BLaER1 treated with 17β-estradiol and CSF1 and Interleukin-3, amounts not matched to agents 10 nM and 100 nM (cell line): ENCODE measurements around the gene SPRYD3.

ENCODE experiments used
- H3K27ac ChIP-seq, 11 experiments: shearing (Covaris generic); formaldehyde crosslinking; 2 replicates each; pipeline ENCODE4 v1.8.1; 2022
- H3K27me3 ChIP-seq, 11 experiments: shearing (Covaris generic); formaldehyde crosslinking; 2 replicates each; pipeline ENCODE4 v1.8.1; 2022
- H3K36me3 ChIP-seq, 11 experiments: shearing (Covaris generic); formaldehyde crosslinking; 2 replicates each; pipeline ENCODE4 v1.8.1; 2022
- H3K4me1 ChIP-seq, 10 experiments: shearing (Covaris generic); formaldehyde crosslinking; 2 replicates each; pipeline ENCODE4 v1.8.1; 2022
- H3K4me2 ChIP-seq, 11 experiments: shearing (Covaris generic); formaldehyde crosslinking; 2 replicates each; pipeline ENCODE4 v1.8.1; 2022
- H3K4me3 ChIP-seq, 10 experiments: shearing (Covaris generic); formaldehyde crosslinking; 2 replicates each; pipeline ENCODE4 v1.8.1; 2022
- H3K9ac ChIP-seq, 11 experiments: shearing (Covaris generic); formaldehyde crosslinking; 2 replicates each; pipeline ENCODE4 v1.8.1; 2022
- H3K9me3 ChIP-seq, 11 experiments: shearing (Covaris generic); formaldehyde crosslinking; replicated peaks in 1 of 11; 2 replicates each; pipeline ENCODE4 v1.8.1; 2022
- H4K20me1 ChIP-seq, 11 experiments: shearing (Covaris generic); formaldehyde crosslinking; 2 replicates each; pipeline ENCODE4 v1.8.1; 2022
- Cebpa-rat ChIP-seq, 11 experiments: shearing (Covaris generic); IDR thresholded peaks; 2 replicates each; pipeline ENCODE4 v1.8.1; 2022

The SPRYD3 gene

DNA sequence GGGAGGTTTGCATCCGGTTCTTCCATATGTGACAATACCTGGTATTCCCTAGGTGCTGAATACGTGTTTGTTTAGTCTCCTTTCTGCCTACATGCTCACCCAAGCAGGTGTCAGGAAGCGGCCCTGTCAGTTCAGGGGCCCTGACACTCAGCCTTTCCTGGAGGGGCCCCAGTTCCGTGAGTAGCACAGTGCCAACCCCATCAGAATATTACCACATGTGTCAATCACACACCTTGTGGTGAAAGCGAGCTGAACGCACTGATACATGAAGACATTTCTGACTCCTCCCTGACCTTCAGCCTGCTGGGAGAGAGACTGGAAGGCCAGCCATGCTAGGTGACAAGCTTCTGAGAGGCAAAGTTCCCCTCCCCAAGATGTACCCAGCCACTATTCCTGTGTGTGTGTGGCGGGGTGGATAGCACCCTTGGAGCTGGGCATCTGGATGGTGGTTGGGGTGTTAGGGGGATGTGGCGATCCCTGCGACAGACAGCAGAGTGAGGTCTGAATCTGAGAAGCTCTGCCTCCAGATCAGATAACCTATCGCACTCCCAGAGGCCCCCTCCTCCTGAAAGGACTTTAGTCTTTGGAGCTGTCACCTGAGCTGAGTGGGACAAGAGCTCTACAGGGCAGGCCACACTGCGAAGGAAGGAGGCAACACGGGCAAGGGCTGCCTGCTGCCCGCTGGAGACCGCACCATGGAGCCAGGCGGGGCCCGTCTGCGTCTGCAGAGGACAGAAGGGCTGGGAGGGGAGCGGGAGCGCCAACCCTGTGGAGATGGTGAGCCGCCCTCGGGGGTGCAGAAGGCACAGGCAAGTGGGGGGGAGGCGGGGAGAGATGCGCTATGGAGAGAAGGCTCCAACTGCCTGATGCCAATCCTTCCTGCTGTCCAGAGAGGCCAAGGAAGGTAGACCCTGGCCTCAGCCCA lies 24.0 kb upstream of the SPRYD3 start, which contains the start of gene SOAT2:
TSS of gene SOAT2 (plus strand) at position 604 of the 925 bp plus-strand sequence. CDS start at position 696, 92 bp downstream.
- H3K4me2 ChIP-seq = peak within 1 kb of the TSS; percentile 39 to 89 (median 72)

DNA sequence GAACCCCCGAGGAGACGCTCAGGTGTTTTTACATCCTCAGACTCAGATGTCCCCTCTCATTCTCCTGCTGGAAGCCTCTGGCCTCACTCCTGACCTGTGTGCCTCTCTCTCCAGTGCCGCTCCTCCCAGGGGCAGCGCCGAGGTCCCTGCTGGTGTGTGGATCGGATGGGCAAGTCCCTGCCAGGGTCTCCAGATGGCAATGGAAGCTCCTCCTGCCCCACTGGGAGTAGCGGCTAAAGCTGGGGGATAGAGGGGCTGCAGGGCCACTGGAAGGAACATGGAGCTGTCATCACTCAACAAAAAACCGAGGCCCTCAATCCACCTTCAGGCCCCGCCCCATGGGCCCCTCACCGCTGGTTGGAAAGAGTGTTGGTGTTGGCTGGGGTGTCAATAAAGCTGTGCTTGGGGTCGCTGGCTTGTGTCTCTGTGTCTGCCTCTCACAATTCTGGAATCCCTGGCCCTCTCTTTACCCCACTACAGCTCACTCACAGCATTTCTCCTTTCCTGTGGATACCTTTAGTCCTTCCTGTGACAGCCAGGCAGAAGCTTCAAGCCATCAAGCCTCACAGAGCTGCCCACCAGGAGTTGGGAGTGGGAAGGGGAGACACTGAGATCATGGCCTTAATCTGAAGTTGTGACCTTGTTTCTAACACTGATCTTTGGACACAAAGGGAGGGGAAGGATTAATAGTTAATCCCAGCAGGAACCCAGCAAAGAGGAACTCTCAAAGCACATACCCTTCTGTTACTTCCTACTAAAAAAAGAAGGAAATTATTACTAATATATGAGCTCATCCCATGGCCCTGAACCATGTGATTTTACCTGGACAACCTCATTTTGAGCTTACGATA lies 23.0 kb upstream of the SPRYD3 start:
- Histone ChIP-seq H3K27ac (peak overlapping the region in 7 of 11 experiments; percentile 28 to 76 (median 51); a peak in 11 of 22 replicates), H3K27me3 (peaks cover 0 to 7% (median 5%) of the 10 kb centered on the region in 11 experiments; a peak in 17 of 22 replicates), H3K9ac (peak overlapping the region in 4 of 11 experiments; percentile 4 to 39 (median 28); a peak in 5 of 22 replicates), H4K20me1 (no peaks in the 10 kb centered on the region; a peak in 1 of 22 replicates), H3K36me3 (no peaks in the 10 kb centered on the region), H3K4me1 (peaks cover 45 to 77% (median 54%) of the 10 kb centered on the region in 10 experiments), H3K4me2 (peak overlapping the region; percentile 39 to 89 (median 72); a peak in 21 of 22 replicates), H3K9me3 (no peaks in the 10 kb centered on the region), H3K4me3 (no peak overlapping the region)
- no peak for TF ChIP-seq Cebpa-rat (IDR thresholded peaks at IDR 0.05)

More for the DNA sequence above, 24.0 kb upstream of the SPRYD3 start, which contains the start of gene SOAT2:
- Histone ChIP-seq H4K20me1 (no peaks in the 10 kb centered on the region; a peak in 1 of 22 replicates), H3K27me3 (no peaks in the 10 kb centered on the region), H3K9me3 (no peaks in the 10 kb centered on the region), H3K4me3 (no peak within 1 kb of the TSS; a peak in 1 of 20 replicates), H3K36me3 (no peaks in the 10 kb centered on the region), H3K27ac (peak within 1 kb of the TSS in 10 of 11 experiments; percentile 12 to 76 (median 51); a peak in 16 of 22 replicates), H3K9ac (peak within 1 kb of the TSS in 8 of 11 experiments; percentile 8 to 56 (median 32); a peak in 9 of 22 replicates), H3K4me1 (peaks cover 37 to 67% (median 45%) of the 10 kb centered on the region in 10 experiments)
- no peak for TF ChIP-seq Cebpa-rat (IDR thresholded peaks at IDR 0.05)

DNA sequence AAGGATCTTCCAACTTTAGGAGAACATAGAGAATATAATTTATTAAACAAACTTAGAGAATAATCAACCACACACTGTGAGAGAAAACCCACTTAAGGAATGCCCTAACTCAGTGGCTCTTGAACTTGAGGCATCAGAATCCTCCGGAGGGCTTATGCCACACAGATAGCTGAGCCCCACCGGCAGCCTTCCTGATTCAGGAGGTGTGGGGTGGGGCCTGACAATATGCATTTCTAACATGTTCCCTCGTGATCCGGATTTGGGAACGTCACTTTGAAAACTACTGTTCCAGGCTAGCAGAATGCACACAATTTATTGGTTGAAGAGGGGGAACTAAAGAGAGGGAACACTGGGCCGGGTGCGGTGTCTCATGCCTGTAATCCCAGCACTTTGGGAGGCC lies 22.1 kb upstream of the SPRYD3 start:
- no peak overlapping the region for H3K4me2 ChIP-seq
- no peaks in the 10 kb centered on the region for H3K36me3 ChIP-seq

DNA sequence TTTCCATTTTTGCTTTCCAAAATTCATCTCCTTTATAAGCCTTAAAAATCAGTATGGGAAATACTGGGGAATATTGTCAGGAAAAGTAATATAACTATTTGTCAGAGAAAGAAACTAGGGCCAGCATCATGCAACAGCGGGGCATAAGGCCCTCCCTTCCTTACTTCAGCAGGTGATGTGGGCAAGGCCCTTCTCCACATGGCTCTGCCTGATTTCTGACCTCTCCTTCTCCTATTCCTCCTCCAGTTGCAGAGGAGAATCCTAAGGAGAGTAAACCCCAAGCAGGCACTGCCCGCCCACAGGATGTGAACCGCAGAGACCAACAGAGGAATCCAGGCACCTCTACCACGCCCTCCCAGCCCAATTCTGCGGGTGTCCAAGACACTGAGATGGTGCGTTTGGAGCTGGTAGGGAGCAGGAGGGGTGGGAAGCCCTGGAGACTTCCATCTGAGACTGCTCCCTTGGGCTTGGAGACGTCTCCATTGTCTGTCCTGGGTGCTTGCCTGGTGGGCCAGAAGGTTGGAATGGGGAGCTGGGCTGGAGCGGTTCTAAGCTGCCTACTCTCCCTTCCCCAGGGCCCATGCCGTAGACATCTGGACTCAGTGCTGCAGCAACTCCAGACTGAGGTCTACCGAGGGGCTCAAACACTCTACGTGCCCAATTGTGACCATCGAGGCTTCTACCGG lies 21.4 kb upstream of the SPRYD3 start:
- H3K36me3 ChIP-seq = no peaks in the 10 kb centered on the region
- H3K4me1 ChIP-seq = peaks cover 49 to 92% (median 63%) of the 10 kb centered on the region in 10 experiments
- H3K27me3 ChIP-seq = peaks cover 0 to 22% (median 20%) of the 10 kb centered on the region in 11 experiments; a peak in 17 of 22 replicates
- no peak overlapping the region for H3K27ac ChIP-seq
- H4K20me1 ChIP-seq = no peaks in the 10 kb centered on the region; a peak in 1 of 22 replicates
- no peak overlapping the region for H3K4me3 ChIP-seq
- H3K4me2 ChIP-seq = peak overlapping the region in 3 of 11 experiments; percentile 6 to 18 (median 9); a peak in 1 of 22 replicates
- no peak overlapping the region for H3K9ac ChIP-seq
- TF ChIP-seq Cebpa-rat (IDR thresholded peaks at IDR 0.05) = no peak
- H3K9me3 ChIP-seq = no peaks in the 10 kb centered on the region

More for the DNA sequence above, 22.1 kb upstream of the SPRYD3 start:
- Histone ChIP-seq H3K4me1 (peaks cover 49 to 86% (median 61%) of the 10 kb centered on the region in 10 experiments), H3K27me3 (peaks cover 0 to 16% (median 14%) of the 10 kb centered on the region in 11 experiments; a peak in 17 of 22 replicates), H3K9me3 (no peaks in the 10 kb centered on the region), H3K4me3 (no peak overlapping the region), H4K20me1 (no peaks in the 10 kb centered on the region; a peak in 1 of 22 replicates), H3K27ac (no peak overlapping the region), H3K9ac (no peak overlapping the region)
- no peak for TF ChIP-seq Cebpa-rat (IDR thresholded peaks at IDR 0.05)

DNA sequence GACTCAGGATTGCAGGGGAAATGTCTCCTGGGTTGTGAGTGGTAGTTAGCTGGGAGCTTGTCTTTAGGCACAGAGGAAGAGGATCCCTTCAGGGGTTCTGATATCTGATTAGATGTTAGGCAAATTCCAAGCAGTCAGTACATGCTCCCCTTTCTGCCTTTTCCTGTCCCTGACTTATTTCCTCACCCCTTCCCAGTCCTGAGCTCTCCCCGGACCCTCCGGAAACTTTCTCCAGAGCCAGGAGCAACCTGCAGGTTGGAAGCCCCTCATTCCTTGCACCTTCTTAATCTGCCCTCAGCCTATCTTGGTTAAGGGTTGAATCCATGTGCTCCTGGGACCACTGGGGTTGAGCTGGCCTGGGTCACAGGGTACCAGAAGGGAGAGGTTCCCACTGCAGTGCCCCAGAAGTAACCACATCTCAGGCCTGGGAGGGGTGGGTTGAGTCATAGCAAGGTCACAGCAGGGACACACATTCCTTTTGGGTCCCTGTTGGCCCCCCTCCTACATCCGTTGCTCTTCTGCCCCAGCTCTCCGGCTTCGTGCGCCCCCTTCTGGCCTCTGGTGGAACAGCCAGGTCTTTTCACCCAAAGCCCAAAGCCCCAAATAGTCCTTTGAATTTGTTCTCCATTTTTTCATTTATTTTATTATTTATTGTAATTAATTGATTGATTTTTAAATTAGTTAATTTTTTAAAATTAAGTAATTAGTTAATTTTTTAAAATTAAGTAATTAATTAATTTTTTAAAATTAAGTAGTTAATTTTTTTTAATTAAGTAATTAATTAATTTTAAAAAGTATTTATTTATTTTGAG lies 20.1 kb upstream of the SPRYD3 start:
- peak overlapping the region in 3 of 10 experiments; percentile 3 to 74 (median 66); a peak in 3 of 20 replicates for H3K4me3 ChIP-seq

DNA sequence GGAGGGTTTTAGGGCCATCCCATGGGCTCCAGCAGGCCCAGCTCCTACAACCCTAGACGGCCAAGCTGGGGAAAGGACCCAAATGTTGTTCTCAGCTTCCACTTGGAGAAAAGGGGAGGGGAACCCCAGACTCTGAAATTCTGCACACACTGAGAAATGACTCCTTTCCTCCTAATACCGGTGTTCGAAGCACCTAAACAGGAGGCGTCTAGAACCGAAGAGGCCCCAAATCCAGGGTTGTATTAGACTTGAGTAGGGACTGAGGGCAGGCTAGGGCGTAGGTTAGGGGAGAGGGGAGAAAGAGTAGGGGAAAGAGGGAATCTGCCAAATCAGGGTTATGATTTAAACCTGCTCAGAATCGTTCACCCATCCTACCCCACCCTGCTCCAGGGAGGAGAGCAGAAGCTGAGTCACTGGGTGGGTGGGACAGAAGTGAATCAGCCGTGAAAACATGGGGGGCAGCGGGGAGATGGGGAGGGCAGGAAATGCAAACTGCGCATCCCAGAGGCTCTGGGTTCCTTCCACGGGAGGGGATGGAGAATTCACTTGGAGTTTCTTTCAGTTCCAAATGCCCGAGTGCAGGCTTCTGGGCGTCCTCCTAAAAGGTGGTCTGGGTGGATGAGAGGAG lies 19.3 kb upstream of the SPRYD3 start:
- Histone ChIP-seq H3K4me3 (peak overlapping the region in 9 of 10 experiments; percentile 44 to 74 (median 62); a peak in 16 of 20 replicates), H3K36me3 (no peaks in the 10 kb centered on the region), H4K20me1 (no peaks in the 10 kb centered on the region; a peak in 1 of 22 replicates), H3K27ac (peak overlapping the region in 6 of 11 experiments; percentile 18 to 70 (median 56); a peak in 9 of 22 replicates), H3K27me3 (peaks cover 0 to 22% (median 20%) of the 10 kb centered on the region in 11 experiments; a peak in 17 of 22 replicates), H3K9me3 (no peaks in the 10 kb centered on the region), H3K4me1 (peaks cover 37 to 90% (median 57%) of the 10 kb centered on the region in 10 experiments), H3K4me2 (peak overlapping the region; percentile 95 to 100 (median 100)), H3K9ac (peak overlapping the region in 9 of 11 experiments; percentile 61 to 77 (median 71); a peak in 15 of 22 replicates)
- TF ChIP-seq Cebpa-rat (IDR thresholded peaks at IDR 0.05) = no peak

More for the DNA sequence above, 20.1 kb upstream of the SPRYD3 start:
- peaks cover 0 to 22% (median 20%) of the 10 kb centered on the region in 11 experiments; a peak in 17 of 22 replicates for H3K27me3 ChIP-seq
- H3K27ac ChIP-seq = peak overlapping the region in 7 of 11 experiments; percentile 26 to 70 (median 50); a peak in 14 of 22 replicates
- peaks cover 45 to 90% (median 61%) of the 10 kb centered on the region in 10 experiments for H3K4me1 ChIP-seq
- no peaks in the 10 kb centered on the region for H3K36me3 ChIP-seq
- TF ChIP-seq Cebpa-rat (IDR thresholded peaks at IDR 0.05) = no peak
- H3K9ac ChIP-seq = peak overlapping the region in 5 of 11 experiments; percentile 8 to 72 (median 31); a peak in 8 of 22 replicates
- no peaks in the 10 kb centered on the region; a peak in 1 of 22 replicates for H4K20me1 ChIP-seq
- peak overlapping the region; percentile 95 to 100 (median 100) for H3K4me2 ChIP-seq
- H3K9me3 ChIP-seq = no peaks in the 10 kb centered on the region
